DOHH2 (cell line): ENCODE results near the gene MYO18B.

Experiments used
- EZH2phosphoT487 ChIP-seq: fragments of 200-600 bp; sonication (generic); IDR thresholded peaks from 2 replicates; pipeline ENCODE4 v1.6.1; 2017; ENCODE audit warnings: borderline replicate concordance, mild to moderate bottlenecking, antibody characterized with exemption, low read length, moderate library complexity, mixed read lengths
- TF ChIP-seq, protein P1 (sequence below): fragments of 200-600 bp; sonication (generic); IDR thresholded peaks from one replicate; pipeline ENCODE4 v1.5.1; 2014; ENCODE audit warnings: antibody characterized with exemption, mild to moderate bottlenecking, low read depth, low read length; ENCODE audit not compliant: poor library complexity, severe bottlenecking

DNA sequence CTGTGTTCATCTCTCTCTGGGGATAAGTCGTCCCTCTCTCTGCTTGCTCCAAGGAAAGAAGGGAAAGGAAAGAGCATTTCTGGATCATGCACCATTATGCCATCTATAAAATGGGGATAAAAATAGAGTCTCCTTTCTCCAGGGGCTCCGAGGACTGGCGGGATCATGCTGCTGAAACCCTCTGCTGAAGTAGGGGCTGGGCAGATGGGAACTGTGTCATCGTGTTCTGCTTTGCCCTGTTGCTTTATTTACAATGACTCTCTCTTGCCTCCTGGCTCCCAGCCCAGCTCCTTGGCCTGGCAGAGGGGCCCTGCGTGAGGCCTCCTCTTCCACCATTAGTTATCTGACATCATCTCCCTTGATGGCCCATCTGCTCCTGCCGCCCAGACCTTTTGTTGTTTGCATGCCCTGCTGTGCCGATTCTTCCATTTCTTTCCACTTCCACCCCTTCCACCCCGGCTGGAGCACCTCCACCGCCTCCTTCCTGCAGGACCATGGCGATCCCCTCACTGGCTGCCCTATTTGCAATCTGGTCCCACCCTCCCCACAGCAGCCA, 200.9 kb downstream of the MYO18B start:
- TF ChIP-seq, protein P1, sequence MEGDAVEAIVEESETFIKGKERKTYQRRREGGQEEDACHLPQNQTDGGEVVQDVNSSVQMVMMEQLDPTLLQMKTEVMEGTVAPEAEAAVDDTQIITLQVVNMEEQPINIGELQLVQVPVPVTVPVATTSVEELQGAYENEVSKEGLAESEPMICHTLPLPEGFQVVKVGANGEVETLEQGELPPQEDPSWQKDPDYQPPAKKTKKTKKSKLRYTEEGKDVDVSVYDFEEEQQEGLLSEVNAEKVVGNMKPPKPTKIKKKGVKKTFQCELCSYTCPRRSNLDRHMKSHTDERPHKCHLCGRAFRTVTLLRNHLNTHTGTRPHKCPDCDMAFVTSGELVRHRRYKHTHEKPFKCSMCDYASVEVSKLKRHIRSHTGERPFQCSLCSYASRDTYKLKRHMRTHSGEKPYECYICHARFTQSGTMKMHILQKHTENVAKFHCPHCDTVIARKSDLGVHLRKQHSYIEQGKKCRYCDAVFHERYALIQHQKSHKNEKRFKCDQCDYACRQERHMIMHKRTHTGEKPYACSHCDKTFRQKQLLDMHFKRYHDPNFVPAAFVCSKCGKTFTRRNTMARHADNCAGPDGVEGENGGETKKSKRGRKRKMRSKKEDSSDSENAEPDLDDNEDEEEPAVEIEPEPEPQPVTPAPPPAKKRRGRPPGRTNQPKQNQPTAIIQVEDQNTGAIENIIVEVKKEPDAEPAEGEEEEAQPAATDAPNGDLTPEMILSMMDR, result no peak
- no peak for TF ChIP-seq EZH2phosphoT487
